ENCODE data around the gene MAOB.
"Not testable (repeated sequence)": the region's sequence is repeated elsewhere in the genome, so short reads cannot be mapped to it uniquely, and the experiment has no call there.

Gene MAOB

DNA sequence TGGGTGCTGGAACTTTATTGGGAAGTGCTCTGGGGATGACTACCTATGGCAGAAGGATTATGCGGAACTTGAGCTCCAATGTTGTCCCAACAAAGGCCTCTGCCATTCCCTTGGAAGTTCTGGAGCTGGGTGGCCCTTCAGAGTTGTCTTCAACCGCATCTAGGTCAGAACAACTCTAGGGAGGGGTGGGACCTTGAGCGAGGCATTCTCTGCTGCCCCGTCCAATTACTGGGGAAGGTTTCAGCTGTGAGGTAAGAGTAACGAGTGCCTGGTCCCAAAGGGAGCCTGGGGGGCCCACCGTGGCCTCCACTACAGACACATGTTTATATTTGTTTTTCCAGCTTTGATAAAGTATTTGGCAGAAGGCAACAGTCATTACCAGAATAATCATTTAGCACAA is 146.7 kb downstream of the MAOB start:
- Histone ChIP-seq H3K9me3 (ENCODE audit: low read length) (no peaks in the 10 kb centered on the region), H3K4me3 (ENCODE audit: low read length) (no peak overlapping the region), H3K36me3 (ENCODE audit: insufficient read depth, low read length) (no peaks in the 10 kb centered on the region), H3K27me3 (ENCODE audit: insufficient read depth, low read length) (no peaks in the 10 kb centered on the region), H2AFZ (ENCODE audit: low read depth, low read length) (no peak overlapping the region), H3K4me1 (ENCODE audit: insufficient read depth, low read length) (peaks cover 3% of the 10 kb centered on the region)

DNA sequence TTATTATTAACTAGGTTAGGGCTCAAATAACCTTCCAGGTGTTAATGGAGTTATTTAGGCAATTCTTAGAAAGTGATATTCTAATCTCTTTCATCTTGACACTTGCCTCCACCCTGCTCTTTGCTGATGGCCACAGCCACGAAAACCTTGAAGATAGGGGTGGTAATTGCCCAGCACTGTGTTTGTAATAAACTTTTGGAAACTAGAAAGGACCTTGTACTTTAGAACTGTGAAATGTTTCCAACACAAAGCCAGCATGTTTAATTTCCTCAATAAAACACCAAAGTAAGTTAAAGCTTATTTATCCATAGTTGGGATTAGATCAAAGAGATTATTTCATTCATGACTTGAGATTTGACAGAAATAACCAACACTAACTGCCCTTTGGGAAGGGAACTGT is 147.8 kb downstream of the MAOB start:
- Histone ChIP-seq H2AFZ (ENCODE audit: low read depth, low read length) (no peak overlapping the region), H3K36me3 (ENCODE audit: insufficient read depth, low read length) (no peaks in the 10 kb centered on the region), H3K9me3 (ENCODE audit: low read length) (no peaks in the 10 kb centered on the region), H3K4me1 (ENCODE audit: insufficient read depth, low read length) (peaks cover 3% of the 10 kb centered on the region), H3K4me3 (ENCODE audit: low read length) (no peak overlapping the region), H3K27me3 (ENCODE audit: insufficient read depth, low read length) (no peaks in the 10 kb centered on the region)

DNA sequence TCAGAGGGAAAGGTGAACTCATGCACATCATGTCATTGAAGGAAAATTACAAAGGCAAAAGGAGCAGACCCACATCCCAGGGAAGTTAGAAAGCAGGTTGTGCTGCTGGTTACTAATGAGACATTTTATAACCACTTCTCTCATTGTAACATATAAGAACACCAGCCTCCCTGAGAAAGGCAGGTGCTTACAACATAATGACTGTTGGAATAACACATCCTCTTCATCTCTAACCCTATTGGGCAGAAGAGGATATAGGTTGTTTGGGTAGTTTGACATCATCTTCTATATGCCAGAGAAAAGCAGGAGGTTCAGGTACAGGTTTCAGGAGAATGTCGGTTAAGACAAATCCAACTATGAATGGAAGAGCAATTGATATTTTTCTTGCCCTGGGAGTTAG is 148.6 kb downstream of the MAOB start:
- Histone ChIP-seq H3K4me1 (ENCODE audit: insufficient read depth, low read length) (peaks cover 3% of the 10 kb centered on the region), H3K9me3 (ENCODE audit: low read length) (no peaks in the 10 kb centered on the region), H3K36me3 (ENCODE audit: insufficient read depth, low read length) (no peaks in the 10 kb centered on the region), H2AFZ (ENCODE audit: low read depth, low read length) (no peak overlapping the region), H3K27me3 (ENCODE audit: insufficient read depth, low read length) (no peaks in the 10 kb centered on the region), H3K4me3 (ENCODE audit: low read length) (no peak overlapping the region)

DNA sequence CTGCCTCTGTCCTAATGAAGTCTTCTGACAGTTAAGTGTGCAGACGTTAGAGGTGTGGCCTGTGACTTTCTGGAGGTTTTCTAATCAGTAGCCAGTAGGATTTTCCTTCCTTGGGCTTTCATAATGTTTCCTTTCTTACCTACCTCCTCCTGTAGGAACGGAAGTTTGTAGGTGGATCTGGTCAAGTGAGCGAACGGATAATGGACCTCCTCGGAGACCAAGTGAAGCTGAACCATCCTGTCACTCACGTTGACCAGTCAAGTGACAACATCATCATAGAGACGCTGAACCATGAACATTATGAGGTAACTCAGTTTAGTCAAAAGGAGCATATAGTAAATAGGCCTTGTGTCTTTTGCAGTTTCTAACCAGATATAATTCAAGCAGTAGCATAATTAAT is 151.2 kb downstream of the MAOB start:
- Histone ChIP-seq H3K4me3 (ENCODE audit: low read length) (no peak overlapping the region), H2AFZ (ENCODE audit: low read depth, low read length) (no peak overlapping the region), H3K9me3 (ENCODE audit: low read length) (no peaks in the 10 kb centered on the region), H3K4me1 (ENCODE audit: insufficient read depth, low read length) (peaks cover 3% of the 10 kb centered on the region), H3K36me3 (ENCODE audit: insufficient read depth, low read length) (no peaks in the 10 kb centered on the region), H3K27me3 (ENCODE audit: insufficient read depth, low read length) (no peaks in the 10 kb centered on the region)

DNA sequence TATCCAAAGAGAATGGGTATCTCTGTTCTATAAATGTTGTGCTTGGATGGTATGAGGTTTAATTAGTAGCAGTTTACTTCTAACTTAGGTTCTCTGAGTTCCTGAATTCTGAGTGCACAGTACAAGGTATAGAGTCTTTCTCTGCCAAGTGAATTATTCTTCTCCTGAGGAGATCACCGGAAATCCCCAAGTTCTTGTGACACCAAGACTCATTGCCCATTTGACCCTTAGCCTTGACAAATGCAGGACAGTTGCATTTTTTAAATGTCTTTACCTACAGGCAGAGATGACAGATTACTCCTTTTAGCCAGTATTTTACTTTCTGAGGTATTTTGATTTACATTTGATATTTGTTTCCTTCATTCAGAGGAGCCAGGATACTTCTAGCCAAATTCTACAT is 153.3 kb downstream of the MAOB start:
- no peaks in the 10 kb centered on the region for H3K27me3 ChIP-seq (ENCODE audit: insufficient read depth, low read length)
- H3K4me3 ChIP-seq (ENCODE audit: low read length): no peak overlapping the region
- no peaks in the 10 kb centered on the region for H3K4me1 ChIP-seq (ENCODE audit: insufficient read depth, low read length)
- H3K9me3 ChIP-seq (ENCODE audit: low read length): no peaks in the 10 kb centered on the region
- H3K36me3 ChIP-seq (ENCODE audit: insufficient read depth, low read length): no peaks in the 10 kb centered on the region
- no peak overlapping the region for H2AFZ ChIP-seq (ENCODE audit: low read depth, low read length)

DNA sequence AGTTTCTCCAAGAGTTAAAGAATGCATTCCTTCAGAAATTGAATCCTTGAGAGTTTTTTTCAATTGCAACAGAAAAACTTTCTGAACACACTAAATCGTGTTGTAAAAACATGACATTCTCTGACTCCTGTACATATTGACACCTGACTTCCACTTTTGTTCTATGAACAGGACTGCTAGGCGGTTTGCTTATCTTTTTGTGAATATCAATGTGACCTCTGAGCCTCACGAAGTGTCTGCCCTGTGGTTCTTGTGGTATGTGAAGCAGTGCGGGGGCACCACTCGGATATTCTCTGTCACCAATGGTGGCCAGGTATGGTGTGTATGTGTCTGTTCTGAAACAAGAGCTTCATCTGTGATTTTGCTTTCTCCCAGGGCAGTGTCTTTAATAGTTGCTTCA is 154.2 kb downstream of the MAOB start:
- no peaks in the 10 kb centered on the region for H3K36me3 ChIP-seq (ENCODE audit: insufficient read depth, low read length)
- no peak overlapping the region for H2AFZ ChIP-seq (ENCODE audit: low read depth, low read length)
- no peaks in the 10 kb centered on the region for H3K27me3 ChIP-seq (ENCODE audit: insufficient read depth, low read length)
- H3K9me3 ChIP-seq (ENCODE audit: low read length): no peaks in the 10 kb centered on the region
- H3K4me3 ChIP-seq (ENCODE audit: low read length): no peak overlapping the region
- H3K4me1 ChIP-seq (ENCODE audit: insufficient read depth, low read length): no peaks in the 10 kb centered on the region

DNA sequence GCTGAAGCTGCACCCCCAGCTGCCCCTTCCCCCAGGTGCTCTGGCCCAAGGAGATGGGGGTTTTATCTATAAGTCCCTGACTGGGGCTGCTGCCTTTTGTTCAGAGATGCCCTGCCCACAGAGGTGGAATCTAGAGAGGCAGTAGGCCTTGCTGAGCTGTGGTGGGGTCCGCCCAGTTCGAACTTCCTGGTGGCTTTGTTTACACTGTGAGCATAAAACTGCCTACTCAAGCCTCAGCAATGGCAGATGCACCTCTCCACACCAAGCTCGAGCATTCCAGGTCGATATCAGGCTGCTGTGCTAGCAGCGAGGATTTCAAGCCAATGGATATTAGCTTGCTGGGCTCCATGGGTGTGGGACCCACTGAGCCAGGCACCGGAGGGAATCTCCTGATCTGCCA is 155.0 kb downstream of the MAOB start:
- not testable (repeated sequence) for H2AFZ ChIP-seq (ENCODE audit: low read depth, low read length); H3K36me3 ChIP-seq (ENCODE audit: insufficient read depth, low read length); H3K9me3 ChIP-seq (ENCODE audit: low read length); H3K27me3 ChIP-seq (ENCODE audit: insufficient read depth, low read length); H3K4me3 ChIP-seq (ENCODE audit: low read length); H3K4me1 ChIP-seq (ENCODE audit: insufficient read depth, low read length)

DNA sequence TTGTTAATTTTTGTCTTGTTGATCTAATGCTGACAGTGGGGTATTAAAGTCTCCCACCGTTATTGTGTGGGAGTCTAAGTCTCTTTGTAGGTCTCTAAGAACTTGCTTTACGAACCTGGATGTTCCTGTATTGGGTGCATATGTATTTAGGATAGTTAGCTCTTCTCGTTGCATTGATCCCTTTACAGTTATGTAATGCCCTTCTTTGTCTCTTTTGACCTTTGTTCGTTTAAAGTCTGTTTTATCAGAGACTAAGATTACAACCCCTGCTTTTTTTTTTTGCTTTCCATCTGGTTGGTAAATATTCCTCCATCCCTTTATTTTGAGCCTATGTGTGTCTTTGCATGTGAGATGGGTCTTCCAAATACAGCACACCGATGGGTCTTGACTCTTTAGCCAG is 157.0 kb downstream of the MAOB start:
- not testable (repeated sequence) for H3K27me3 ChIP-seq (ENCODE audit: insufficient read depth, low read length); H3K36me3 ChIP-seq (ENCODE audit: insufficient read depth, low read length); H3K4me1 ChIP-seq (ENCODE audit: insufficient read depth, low read length); H3K4me3 ChIP-seq (ENCODE audit: low read length); H2AFZ ChIP-seq (ENCODE audit: low read depth, low read length); H3K9me3 ChIP-seq (ENCODE audit: low read length)

DNA sequence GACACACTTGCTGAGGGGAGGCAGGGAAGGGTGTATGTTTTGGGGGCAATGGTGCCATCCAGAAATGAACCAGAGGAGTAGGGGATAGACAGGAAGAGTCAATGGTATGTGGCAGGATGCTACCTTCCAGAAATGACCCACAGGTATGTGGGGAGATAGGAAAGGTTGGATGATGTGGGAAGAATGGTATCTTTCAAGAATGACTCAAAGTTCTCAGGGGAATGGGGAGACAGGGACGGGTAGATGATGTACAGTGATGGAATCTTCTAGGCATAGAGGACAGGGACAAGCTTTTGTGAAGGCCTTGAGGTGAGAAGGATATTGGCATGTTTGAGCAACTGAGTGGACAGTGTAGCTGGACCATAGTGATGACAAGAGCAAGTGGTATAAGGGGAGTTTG is 161.3 kb downstream of the MAOB start:
- Histone ChIP-seq H3K27me3 (ENCODE audit: insufficient read depth, low read length) (no peaks in the 10 kb centered on the region), H3K9me3 (ENCODE audit: low read length) (peaks cover 4% of the 10 kb centered on the region), H3K4me3 (ENCODE audit: low read length) (no peak overlapping the region), H2AFZ (ENCODE audit: low read depth, low read length) (no peak overlapping the region), H3K4me1 (ENCODE audit: insufficient read depth, low read length) (no peaks in the 10 kb centered on the region), H3K36me3 (ENCODE audit: insufficient read depth, low read length) (no peaks in the 10 kb centered on the region)

DNA sequence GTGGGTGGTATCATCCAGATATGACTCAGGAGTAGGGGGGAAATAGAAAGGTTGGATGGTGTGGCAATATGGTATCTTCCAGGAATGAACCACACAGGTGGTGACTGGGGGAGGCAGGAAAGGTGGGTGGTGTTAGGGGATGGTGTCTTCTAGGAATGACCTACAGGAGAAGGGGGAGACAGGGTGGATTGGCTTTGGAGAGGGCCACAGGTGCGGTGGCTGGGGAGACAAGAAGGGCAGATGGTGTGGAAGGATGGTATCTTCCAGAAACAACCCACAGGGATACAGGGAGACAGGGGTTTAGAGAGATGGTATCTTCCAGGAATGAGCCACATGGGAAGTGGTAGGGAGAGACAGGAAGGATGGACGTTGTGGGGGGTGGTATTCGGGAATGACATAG is 162.2 kb downstream of the MAOB start:
- Histone ChIP-seq H2AFZ (ENCODE audit: low read depth, low read length) (no peak overlapping the region), H3K9me3 (ENCODE audit: low read length) (peaks cover 4% of the 10 kb centered on the region), H3K4me3 (ENCODE audit: low read length) (no peak overlapping the region), H3K4me1 (ENCODE audit: insufficient read depth, low read length) (no peaks in the 10 kb centered on the region), H3K27me3 (ENCODE audit: insufficient read depth, low read length) (no peaks in the 10 kb centered on the region), H3K36me3 (ENCODE audit: insufficient read depth, low read length) (no peaks in the 10 kb centered on the region)

DNA sequence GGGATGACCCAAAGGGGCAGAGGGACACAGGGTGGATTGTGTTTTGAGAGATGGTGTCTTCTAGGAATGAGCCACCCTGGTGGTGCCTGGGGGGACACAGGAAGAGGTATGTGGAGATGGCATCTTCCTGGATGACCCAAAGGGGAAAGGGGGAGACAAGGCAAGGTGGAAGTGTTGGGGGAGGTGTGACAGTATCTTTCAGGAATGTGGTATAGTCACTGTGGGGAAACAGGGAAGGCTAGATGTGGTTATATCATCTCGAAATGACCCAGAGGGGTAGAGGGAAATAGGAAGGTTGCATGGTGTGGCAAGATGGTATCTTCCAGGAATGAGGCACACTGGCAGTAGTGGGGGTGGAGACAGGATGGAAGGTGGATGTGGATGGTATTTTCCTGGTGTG is 163.3 kb downstream of the MAOB start:
- no peaks in the 10 kb centered on the region for H3K4me1 ChIP-seq (ENCODE audit: insufficient read depth, low read length)

DNA sequence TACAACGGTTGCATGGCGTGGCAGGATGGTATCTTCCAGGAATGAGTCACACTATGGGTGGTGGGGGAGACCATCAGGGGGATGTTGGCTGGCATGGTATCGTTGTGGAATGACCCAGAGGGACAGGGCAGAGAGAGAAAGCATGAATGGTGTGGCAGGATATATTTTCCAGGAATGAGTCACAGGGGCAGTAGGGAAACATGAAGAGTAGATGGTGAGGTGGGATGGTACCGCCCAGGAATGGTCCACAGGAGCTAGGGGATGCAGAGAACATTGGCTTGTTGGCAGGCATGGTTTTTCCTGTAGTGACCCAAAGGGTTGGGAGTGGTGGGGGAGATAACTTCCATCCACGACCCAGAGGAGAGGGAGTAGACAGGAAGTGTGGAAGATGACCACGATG is 163.7 kb downstream of the MAOB start:
- peaks cover 6% of the 10 kb centered on the region for H3K9me3 ChIP-seq (ENCODE audit: low read length)
- no peaks in the 10 kb centered on the region for H3K27me3 ChIP-seq (ENCODE audit: insufficient read depth, low read length)
- H3K4me1 ChIP-seq (ENCODE audit: insufficient read depth, low read length): no peaks in the 10 kb centered on the region
- no peak overlapping the region for H3K4me3 ChIP-seq (ENCODE audit: low read length)
- H2AFZ ChIP-seq (ENCODE audit: low read depth, low read length): no peak overlapping the region
- H3K36me3 ChIP-seq (ENCODE audit: insufficient read depth, low read length): no peaks in the 10 kb centered on the region

More for the DNA sequence above, 163.3 kb downstream of the MAOB start:
- Histone ChIP-seq H2AFZ (ENCODE audit: low read depth, low read length) (no peak overlapping the region), H3K9me3 (ENCODE audit: low read length) (peaks cover 4% of the 10 kb centered on the region), H3K4me3 (ENCODE audit: low read length) (no peak overlapping the region), H3K27me3 (ENCODE audit: insufficient read depth, low read length) (no peaks in the 10 kb centered on the region), H3K36me3 (ENCODE audit: insufficient read depth, low read length) (no peaks in the 10 kb centered on the region)

DNA sequence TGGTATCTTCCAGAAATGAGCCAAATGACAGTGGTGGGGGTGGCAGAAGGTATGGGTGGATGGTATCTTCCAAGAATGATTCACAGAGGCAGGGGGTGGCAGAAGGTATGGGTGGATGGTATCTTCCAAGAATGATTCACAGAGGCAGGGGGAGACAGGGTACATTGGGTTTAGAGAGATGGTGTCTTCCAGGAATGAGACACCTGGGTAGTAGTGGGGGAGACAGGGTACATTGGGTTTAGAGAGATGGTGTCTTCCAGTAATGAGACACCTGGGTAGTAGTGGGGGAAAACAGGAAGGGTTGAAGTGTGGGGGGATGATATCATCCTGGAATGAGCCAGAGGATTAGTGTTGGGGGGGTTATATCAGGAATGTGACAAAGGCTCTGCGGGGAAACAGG is 164.2 kb downstream of the MAOB start:
- Histone ChIP-seq H2AFZ (ENCODE audit: low read depth, low read length) (no peak overlapping the region), H3K4me3 (ENCODE audit: low read length) (no peak overlapping the region), H3K27me3 (ENCODE audit: insufficient read depth, low read length) (no peaks in the 10 kb centered on the region), H3K36me3 (ENCODE audit: insufficient read depth, low read length) (no peaks in the 10 kb centered on the region), H3K9me3 (ENCODE audit: low read length) (peaks cover 6% of the 10 kb centered on the region), H3K4me1 (ENCODE audit: insufficient read depth, low read length) (no peaks in the 10 kb centered on the region)

DNA sequence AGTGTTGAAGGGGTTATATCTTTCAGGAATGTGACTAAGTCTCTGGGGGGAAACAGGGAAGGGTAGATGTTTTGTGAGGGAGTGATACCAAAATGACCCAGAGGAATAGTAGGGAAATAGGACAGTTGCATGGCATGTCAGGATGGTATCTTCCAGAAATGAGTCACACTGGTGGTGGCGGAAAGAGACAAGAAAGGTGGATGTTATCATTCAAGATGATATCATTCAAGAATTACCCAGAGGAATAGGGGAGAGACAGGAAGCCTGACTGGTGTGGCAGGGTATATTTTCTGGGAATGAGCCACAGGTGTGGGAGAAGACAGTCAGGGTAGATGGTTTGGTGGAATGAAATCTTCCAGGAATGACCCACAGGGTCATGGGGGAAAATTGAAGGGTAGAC is 165.1 kb downstream of the MAOB start:
- Histone ChIP-seq H3K4me3 (ENCODE audit: low read length) (no peak overlapping the region), H3K27me3 (ENCODE audit: insufficient read depth, low read length) (no peaks in the 10 kb centered on the region), H2AFZ (ENCODE audit: low read depth, low read length) (no peak overlapping the region), H3K36me3 (ENCODE audit: insufficient read depth, low read length) (no peaks in the 10 kb centered on the region), H3K4me1 (ENCODE audit: insufficient read depth, low read length) (no peaks in the 10 kb centered on the region), H3K9me3 (ENCODE audit: low read length) (peaks cover 6% of the 10 kb centered on the region)

Data from neuron (in vitro differentiated cells).